Measurements from ENCODE around the gene PDIK1L. TPM values are rescaled to one million over a fixed set of nuclear protein-coding genes. Genes with fewer than 3 reads are reported as not detected.
A peak's percentile ranks its signal among the peaks of the same experiment; 100 is the strongest.

The PDIK1L gene
- total and polyA plus RNA-seq, 9 of the 15 experiments (the other 6 are each of a cell fraction or from before 2014, with no cell fraction given): 12.8 to 30.2 (median 21.5) TPM

GRCh38 chr1:26145041-26145959, 33.7 kb downstream of the PDIK1L start (continued):
- TF ChIP-seq MAFK (IDR thresholded peaks at IDR 0.05; ENCODE audit: low read length): no peak
- TF ChIP-seq ZBTB34 (CRISPR knock-in tag; IDR thresholded peaks at IDR 0.05): no peak
- TF ChIP-seq ZC3H8 (IDR thresholded peaks at IDR 0.05): no peak
- peak; percentile 37 for TF ChIP-seq PRDM10 (IDR thresholded peaks at IDR 0.05; ENCODE audit: partially characterized antibody)
- TF ChIP-seq CTCFL (IDR thresholded peaks at IDR 0.05; ENCODE audit: borderline replicate concordance, insufficient read depth, low read depth, low read length, poor library complexity, severe bottlenecking): no peak
- TF ChIP-seq FOXA1 (IDR thresholded peaks at IDR 0.05; ENCODE audit: borderline replicate concordance): no peak
- TF ChIP-seq MTA1 (IDR thresholded peaks at IDR 0.05; ENCODE audit: borderline replicate concordance): no peak
- 0 out of 2 replicates have a peak, but pooled peaks have one; percentile 41 for TF ChIP-seq DMBX1 (CRISPR knock-in tag; IDR thresholded peaks at IDR 0.05; ENCODE audit: borderline replicate concordance)
- TF ChIP-seq DEAF1 (CRISPR knock-in tag; IDR thresholded peaks at IDR 0.05): peak; percentile 96
- no peak for TF ChIP-seq BRF1 (IDR thresholded peaks at IDR 0.05; ENCODE audit: borderline replicate concordance, extremely low read depth, insufficient read length)
- no peak for TF ChIP-seq ETV6 (IDR thresholded peaks at IDR 0.05; ENCODE audit: borderline replicate concordance in 1 of 2, low read depth in 2 of 2, low read length in 1 of 2)
- no peak for TF ChIP-seq ETV6 (CRISPR knock-in tag; IDR thresholded peaks at IDR 0.05; ENCODE audit: borderline replicate concordance)
- TF ChIP-seq RNF2 (IDR thresholded peaks at IDR 0.05): no peak
- TF ChIP-seq JUN (IDR thresholded peaks at IDR 0.05; ENCODE audit: borderline replicate concordance, low read depth, low read length): no peak
- TF ChIP-seq JUN (CRISPR knock-in tag; IDR thresholded peaks at IDR 0.05; ENCODE audit: borderline replicate concordance): no peak
- TF ChIP-seq ETS2 (tag; IDR thresholded peaks at IDR 0.05; ENCODE audit: borderline replicate concordance, poor library complexity, severe bottlenecking): no peak
- no peak for TF ChIP-seq RFX1 (IDR thresholded peaks at IDR 0.05)
